Right hindlimb (tissue), 1 donor: Measurements from ENCODE around the gene ST3GAL5.

Experiments used
- DNase-seq: peaks from one replicate; pipeline ENCODE4 v3.0.0-alpha.2; 2018

The ST3GAL5 gene

DNA sequence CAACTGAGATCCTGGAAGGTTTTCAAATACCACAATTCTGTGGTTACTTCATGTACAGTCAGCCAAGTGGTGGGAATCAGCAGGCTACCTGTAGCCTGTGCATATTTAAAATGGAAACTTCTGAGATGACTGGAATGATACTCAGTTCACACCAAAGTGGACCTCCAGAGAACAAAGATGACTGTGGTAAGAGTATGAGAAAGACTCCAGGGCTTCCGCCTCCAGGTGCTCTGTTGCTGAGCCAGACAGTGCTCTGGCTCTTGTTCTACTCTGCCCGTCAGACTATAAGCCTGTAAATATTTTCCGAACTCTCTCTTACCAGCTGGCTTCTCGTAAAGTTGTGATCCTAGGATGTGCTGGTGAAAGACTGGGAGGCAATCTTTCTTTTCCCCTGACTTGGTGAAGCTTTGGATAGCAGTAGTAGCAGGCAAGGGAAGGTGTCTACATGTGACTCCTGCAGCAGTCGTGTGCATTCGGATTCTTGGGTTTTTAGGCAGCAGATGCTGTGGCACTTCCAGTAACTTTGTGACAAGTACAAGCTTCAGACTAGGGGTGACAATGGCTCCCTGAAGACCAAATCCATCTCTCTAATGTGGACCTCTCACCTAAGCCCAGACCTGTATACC is 23.1 kb downstream of the ST3GAL5 start:
- no peak for DNase-seq

GRCh38 chr2:85864654-85865053 is 24.1 kb downstream of the ST3GAL5 start:
- no peak for DNase-seq

- no peak for DNase-seq
These were observed 26.4 kb downstream of the ST3GAL5 start for GRCh38 chr2:85862426-85862825.

- DNase-seq, result no peak
These were observed 27.1 kb downstream of the ST3GAL5 start for GRCh38 chr2:85861650-85862049.

- no peak for DNase-seq
These were observed 27.6 kb downstream of the ST3GAL5 start for GRCh38 chr2:85861180-85861579.

DNA sequence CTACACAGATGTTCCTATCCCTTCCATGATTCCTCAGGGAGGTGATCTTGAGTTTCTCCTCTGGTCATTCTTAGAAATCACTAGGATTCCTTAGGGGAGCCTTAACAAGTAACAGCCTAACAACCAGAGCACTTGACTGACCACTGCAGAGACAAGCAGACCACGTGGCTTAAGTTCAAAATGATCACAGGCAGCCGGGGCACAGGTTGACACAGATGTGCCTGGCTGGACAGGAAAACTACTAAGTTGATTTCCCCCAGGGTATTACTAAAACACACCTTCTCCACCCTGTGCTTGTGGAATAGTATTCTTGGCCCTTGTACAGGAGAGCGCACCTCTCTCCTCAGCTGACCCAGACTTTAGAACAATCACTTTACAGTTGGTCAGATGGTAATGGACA is 29.9 kb downstream of the ST3GAL5 start:
- no peak for DNase-seq

- no peak for DNase-seq
These were observed 33.9 kb downstream of the ST3GAL5 start for GRCh38 chr2:85854897-85855296.

- DNase-seq, result no peak
These were observed 34.7 kb downstream of the ST3GAL5 start for GRCh38 chr2:85854166-85854509.

- no peak for DNase-seq
These were observed 35.2 kb downstream of the ST3GAL5 start for GRCh38 chr2:85853499-85854165.

GRCh38 chr2:85852937-85853498 is 35.8 kb downstream of the ST3GAL5 start:
- DNase-seq, result no peak

GRCh38 chr2:85852152-85852840 is 36.5 kb downstream of the ST3GAL5 start:
- DNase-seq, result no peak

DNA sequence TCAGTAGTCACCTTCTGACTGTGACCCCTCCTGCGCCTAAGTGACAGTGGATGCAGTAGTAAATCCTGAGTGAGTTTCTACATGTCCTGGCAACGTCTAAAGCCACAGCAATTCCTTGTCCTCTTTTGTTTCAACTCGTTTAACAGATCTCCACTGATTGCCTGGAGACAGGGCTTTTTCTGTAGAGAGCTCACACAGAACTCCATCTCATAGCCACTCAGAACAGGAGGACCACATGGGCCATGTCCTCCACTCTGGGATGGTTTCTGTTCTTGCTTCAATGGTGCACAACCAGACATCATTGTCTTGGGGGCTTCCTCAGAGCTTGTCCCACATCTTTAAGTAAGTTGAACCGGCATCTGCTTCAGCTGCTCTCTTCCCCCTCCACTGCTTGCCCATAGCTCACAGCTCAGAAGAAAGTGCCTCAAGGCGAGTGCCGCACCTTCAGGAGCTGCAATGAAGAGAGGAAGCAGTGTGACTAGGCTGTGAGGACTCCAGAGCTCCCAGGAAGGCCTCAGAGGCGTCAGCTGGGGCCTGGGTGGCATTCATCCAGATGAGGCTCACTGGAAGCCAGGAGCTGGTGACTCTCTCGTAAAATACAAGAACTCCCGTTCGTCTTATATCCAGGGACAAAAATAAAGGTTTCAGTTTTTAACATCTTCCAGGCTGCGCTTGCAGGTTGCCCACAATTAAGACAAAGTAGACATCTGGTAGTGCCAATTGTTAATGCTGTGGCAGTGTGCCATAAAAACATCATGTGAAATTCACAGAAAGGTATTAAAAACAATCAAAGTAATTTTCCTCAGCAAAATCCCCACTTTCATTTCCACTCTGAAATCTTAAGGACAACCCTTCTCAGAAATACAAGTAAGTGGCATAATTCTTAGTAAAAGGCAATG is 37.3 kb downstream of the ST3GAL5 start:
- DNase-seq, result no peak

DNA sequence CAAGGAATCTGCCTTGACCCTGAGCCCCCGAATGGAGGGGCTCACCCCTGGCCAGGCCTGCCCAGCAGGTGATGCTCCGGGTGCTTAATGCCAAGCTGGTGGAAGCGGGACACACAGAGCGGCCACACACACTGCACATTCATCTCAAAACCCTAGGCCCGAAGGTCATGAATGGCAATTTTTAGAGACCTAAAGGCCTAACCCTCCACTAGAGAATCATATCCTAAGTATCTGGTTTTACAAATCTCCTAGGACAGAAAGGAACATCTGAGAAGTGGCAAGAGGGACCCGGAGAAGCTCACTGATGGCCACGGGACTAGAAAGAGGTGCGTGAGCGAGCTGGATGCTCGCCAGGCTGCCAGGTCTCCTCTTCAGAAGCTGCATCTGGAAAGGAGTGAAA is 38.3 kb downstream of the ST3GAL5 start:
- no peak for DNase-seq

DNA sequence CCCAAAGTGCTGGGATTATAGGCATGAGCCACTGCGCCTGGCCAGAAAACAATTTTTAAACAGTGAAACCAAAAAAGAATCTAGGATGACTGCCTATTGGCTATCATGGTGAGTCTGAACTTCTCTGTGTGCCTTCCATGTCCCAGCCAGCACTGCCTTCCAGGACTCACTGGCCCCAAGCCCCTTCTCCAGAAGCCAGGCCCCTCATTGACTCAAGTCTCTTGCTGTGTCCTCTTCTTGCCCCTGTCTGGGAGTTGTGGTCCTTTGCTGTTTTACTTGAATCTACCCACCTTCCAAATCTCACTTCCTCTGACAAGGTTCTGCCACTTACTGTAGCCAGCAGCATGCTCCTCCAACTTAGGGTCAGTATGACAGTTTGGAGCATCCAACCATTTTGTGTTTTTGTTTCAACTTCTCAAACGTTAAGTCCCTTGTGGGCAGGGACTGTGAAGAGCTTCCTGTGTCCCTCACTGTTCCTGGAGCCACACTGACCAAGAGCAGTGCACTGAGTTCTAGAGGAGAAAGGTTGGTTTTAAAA is 41.7 kb downstream of the ST3GAL5 start:
- no peak for DNase-seq

GRCh38 chr2:85846411-85846810 is 42.4 kb downstream of the ST3GAL5 start:
- no peak for DNase-seq

DNA sequence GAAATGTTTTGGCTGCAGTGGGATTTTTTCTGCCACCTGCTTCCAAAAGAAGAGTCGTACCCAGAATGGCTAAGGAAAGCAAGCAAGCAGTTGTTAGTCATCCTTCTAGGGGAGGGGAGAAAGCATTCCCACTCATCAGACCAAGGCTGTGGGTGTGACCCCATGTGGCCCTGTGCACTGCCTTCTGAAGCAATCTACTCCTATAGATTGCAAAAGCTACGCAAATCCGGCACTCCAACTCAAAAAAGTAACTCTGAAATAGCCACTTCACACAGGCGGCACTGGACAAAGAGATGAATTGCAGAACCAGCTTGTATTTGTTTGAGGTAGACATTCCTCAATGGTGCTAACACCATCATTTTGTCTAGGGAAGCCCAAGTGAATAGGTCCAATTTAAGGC is 44.3 kb downstream of the ST3GAL5 start:
- DNase-seq, result no peak

GRCh38 chr2:85843543-85843942 is 45.2 kb downstream of the ST3GAL5 start:
- DNase-seq, result no peak

DNA sequence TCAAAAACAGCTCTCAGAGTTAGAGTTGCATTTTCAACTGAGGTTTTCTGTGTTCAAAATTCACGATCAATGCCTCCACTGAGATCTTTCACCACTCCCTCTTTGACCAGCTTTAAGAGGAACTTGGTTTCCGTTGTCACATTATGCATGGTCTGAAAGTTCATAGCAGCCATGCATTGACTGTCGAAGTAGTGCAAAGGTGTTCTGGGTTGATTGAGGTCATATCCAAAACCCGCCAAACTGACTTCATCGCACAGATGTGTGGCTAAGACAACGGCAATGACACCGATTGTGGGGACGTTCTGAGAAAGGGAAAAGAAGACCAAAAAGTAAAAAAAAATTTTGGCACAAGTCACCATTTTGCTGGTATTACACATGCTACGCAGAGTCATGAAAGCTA is 48.7 kb downstream of the ST3GAL5 start:
- DNase-seq, result no peak

DNA sequence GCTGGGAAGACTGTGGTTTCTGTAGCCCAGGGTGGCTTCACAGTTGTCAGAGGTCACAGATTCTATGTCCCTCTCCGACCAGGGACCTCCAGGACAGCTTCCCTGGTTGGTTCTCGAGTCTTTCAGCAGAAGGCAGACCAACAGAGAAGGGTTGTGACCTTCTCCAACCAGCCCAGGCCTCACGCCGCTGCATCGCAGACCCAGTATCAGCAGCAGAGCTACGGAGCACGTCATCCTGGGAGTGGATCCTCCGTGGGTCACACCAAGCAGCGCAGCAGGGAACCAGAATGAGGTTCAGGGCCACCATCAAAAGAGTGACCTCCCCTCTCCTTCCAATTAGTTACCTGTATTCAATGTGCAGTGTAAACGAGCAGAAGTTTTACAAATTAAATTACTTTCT is 49.3 kb downstream of the ST3GAL5 start:
- no peak for DNase-seq

GRCh38 chr2:85838641-85839040 is 50.1 kb downstream of the ST3GAL5 start:
- DNase-seq, result no peak

- no peak for DNase-seq
These were observed 50.6 kb downstream of the ST3GAL5 start for GRCh38 chr2:85838181-85838580.

DNA sequence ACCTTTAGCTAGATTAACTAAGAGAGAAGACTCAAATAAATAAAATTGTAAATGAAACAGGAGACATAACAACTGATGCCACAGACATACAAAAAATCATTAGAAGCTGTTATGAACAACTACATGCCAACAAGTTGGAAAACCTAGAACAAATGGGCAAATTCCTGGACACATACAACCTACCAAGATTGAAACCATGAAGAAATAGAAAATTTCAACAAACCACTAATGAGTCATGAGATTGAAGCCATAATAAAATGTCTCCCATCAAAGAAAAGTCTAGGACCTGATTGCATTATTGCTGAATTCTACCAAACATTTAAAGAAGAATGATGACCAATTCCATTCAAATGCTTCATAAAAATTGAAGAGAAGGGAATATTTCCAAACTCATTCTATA is 54.3 kb downstream of the ST3GAL5 start:
- DNase-seq, result no peak

DNA sequence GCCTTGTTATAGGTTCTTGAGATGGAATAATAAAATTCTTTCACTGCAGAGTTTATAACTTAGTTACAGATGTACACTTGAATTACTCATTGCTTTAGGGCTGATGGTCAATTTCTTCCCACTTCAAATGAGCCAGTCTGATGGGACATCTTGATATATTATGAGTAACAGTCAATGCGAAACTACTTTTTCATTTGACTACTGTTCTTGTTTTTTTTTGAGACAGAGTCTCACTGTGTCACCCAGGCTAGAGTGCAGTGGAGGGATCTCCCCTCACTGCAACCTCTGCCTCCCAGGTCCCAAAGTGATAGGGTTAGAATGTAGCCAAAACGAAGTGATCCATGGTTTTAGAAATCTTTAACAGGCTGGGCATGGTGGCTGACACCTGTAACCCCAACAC is 57.1 kb downstream of the ST3GAL5 start:
- no peak for DNase-seq
